Esophagus (tissue), 2 donors: Measurements from ENCODE around the gene TTC9C. TPM values are rescaled to one million over a fixed set of nuclear protein-coding genes. Genes with fewer than 3 reads are reported as not detected.
"Not testable (repeated sequence)": the region's sequence is repeated elsewhere in the genome, so short reads cannot be mapped to it uniquely, and the experiment has no call there.

Experiments
- H3K27ac ChIP-seq, 2 donors: one replicate each; pipeline ENCODE4 v1.5.1; 2013; ENCODE audit warnings: low read depth in 2 of 2, mild to moderate bottlenecking in 2 of 2, inconsistent platforms in 1 of 2, low read length in 1 of 2, moderate library complexity in 1 of 2
- H3K27me3 ChIP-seq, 2 donors: one replicate each; pipeline ENCODE4 v1.6.1; 2013; ENCODE audit warnings: low read length in 2 of 2, control low read depth in 1 of 2, mild to moderate bottlenecking in 1 of 2; ENCODE audit not compliant: insufficient read depth in 2 of 2, control insufficient read depth in 1 of 2
- H3K36me3 ChIP-seq, 2 donors: one replicate each; pipeline ENCODE4 v1.6.1; 2013; ENCODE audit warnings: low read length in 1 of 2; ENCODE audit not compliant: control insufficient read depth in 2 of 2, insufficient read depth in 2 of 2
- H3K4me1 ChIP-seq, 2 donors: one replicate each; pipeline ENCODE4 v1.6.1; 2013; ENCODE audit warnings: low read length in 1 of 2; ENCODE audit not compliant: control insufficient read depth in 2 of 2, insufficient read depth in 2 of 2
- H3K4me3 ChIP-seq, 2 donors: one replicate each; pipeline ENCODE4 v1.5.1; 2013; ENCODE audit warnings: low read length in 2 of 2, mild to moderate bottlenecking in 2 of 2, low read depth in 1 of 2, moderate library complexity in 1 of 2
- H3K9me3 ChIP-seq, 2 donors: one replicate each; pipeline ENCODE4 v1.6.1; 2013; ENCODE audit warnings: mild to moderate bottlenecking in 2 of 2, low read depth in 1 of 2, low read length in 1 of 2, moderate library complexity in 1 of 2; ENCODE audit not compliant: control insufficient read depth in 2 of 2, insufficient read depth in 1 of 2
- WGBS, 2 donors: extraction: QIAGEN DNeasy Blood & Tissue Kit; methylation state at CpG; one replicate each; pipeline ENCODE4 v1.1.7; 2013; 5-methylcytosine and 5-hydroxymethylcytosine counted together
- polyA plus RNA-seq, 2 donors: library from polyadenylated mRNA; stranded (reverse); fragments of 200-250 nt; gene quantifications; one replicate each; pipeline ENCODE4 v1.2.3, GENCODE V29; 2013
- donor health status: healthy with polysubstance abuse.
- donor health status: Bipolar disorder and iron deficiency.

Gene TTC9C
- polyA plus RNA-seq, 2 donors: 13.3 to 31.1 TPM

- Histone ChIP-seq H3K36me3 (peaks cover 20 to 35% of the 10 kb centered on the region in 2 donors), H3K27ac (no peak overlapping the region), H3K9me3 (no peaks in the 10 kb centered on the region), H3K4me3 (no peak overlapping the region), H3K4me1 (no peaks in the 10 kb centered on the region), H3K27me3 (no peaks in the 10 kb centered on the region)
- WGBS, 2 donors: 63 to 70% methylated on average over 7 of the region's 7 CpGs
These were observed 6.3 kb upstream of the TTC9C start for GRCh38 chr11:62721994-62722393.

GRCh38 chr11:62724171-62724570 lies 4.1 kb upstream of the TTC9C start:
- Histone ChIP-seq H3K4me1 (no peaks in the 10 kb centered on the region), H3K27me3 (no peaks in the 10 kb centered on the region), H3K4me3 (peak overlapping the region in 1 of 2 donors; percentile 88), H3K9me3 (no peaks in the 10 kb centered on the region), H3K27ac (no peak overlapping the region), H3K36me3 (peaks cover 17 to 28% of the 10 kb centered on the region in 2 donors)
- WGBS, 2 donors: 27 to 28% methylated on average over 8 of the region's 8 CpGs

GRCh38 chr11:62725646-62726045 lies 2.6 kb upstream of the TTC9C start:
- no peaks in the 10 kb centered on the region for H3K9me3 ChIP-seq
- H3K4me1 ChIP-seq: no peaks in the 10 kb centered on the region
- no peaks in the 10 kb centered on the region for H3K27me3 ChIP-seq
- WGBS, 2 donors: 1% methylated on average over 7 of the region's 7 CpGs
- peak overlapping the region in 1 of 2 donors; percentile 51 for H3K27ac ChIP-seq
- H3K4me3 ChIP-seq: peak overlapping the region; percentile 88 to 96
- H3K36me3 ChIP-seq: peaks cover 14 to 16% of the 10 kb centered on the region in 2 donors

- Histone ChIP-seq H3K4me1 (no peaks in the 10 kb centered on the region), H3K36me3 (peaks cover 14 to 16% of the 10 kb centered on the region in 2 donors), H3K9me3 (no peaks in the 10 kb centered on the region), H3K27ac (peak overlapping the region; percentile 97 to 99), H3K27me3 (no peaks in the 10 kb centered on the region), H3K4me3 (peak overlapping the region; percentile 88 to 96)
- WGBS, 2 donors: 0% methylated on average over 37 to 51 of the region's 51 CpGs
These were observed 2.0 kb upstream of the TTC9C start for GRCh38 chr11:62726156-62726914.

- Histone ChIP-seq H3K4me3 (peak overlapping the region; percentile 88 to 96), H3K9me3 (no peaks in the 10 kb centered on the region), H3K4me1 (no peaks in the 10 kb centered on the region), H3K36me3 (peaks cover 11 to 14% of the 10 kb centered on the region in 2 donors), H3K27me3 (no peaks in the 10 kb centered on the region), H3K27ac (peak overlapping the region; percentile 97 to 99)
- 0% methylated on average over 31 to 37 of the region's 37 CpGs for WGBS, 2 donors
These were observed 1.4 kb upstream of the TTC9C start for GRCh38 chr11:62726915-62727164.

- Histone ChIP-seq H3K4me3 (peak within 1 kb of the TSS; percentile 88 to 96), H3K27me3 (no peaks in the 10 kb centered on the region), H3K27ac (peak within 1 kb of the TSS; percentile 97 to 100), H3K4me1 (no peaks in the 10 kb centered on the region), H3K9me3 (no peaks in the 10 kb centered on the region), H3K36me3 (peaks cover 6 to 10% of the 10 kb centered on the region in 2 donors)
- WGBS, 2 donors: 0% methylated on average over 72 of the region's 72 CpGs
These were observed 968 bp upstream of the TTC9C start, which contains the start of gene HNRNPUL2 for GRCh38 chr11:62727165-62727871. Gene HNRNPUL2, minus strand, starts transcription at chr11:62727457. Its CDS starts 301 bp downstream, at chr11:62727156.

GRCh38 chr11:62727872-62728170 lies 465 bp upstream of the TTC9C start:
- no peaks in the 10 kb centered on the region for H3K9me3 ChIP-seq
- peak overlapping the region; percentile 97 to 100 for H3K27ac ChIP-seq
- 0 to 1% methylated on average over 20 of the region's 20 CpGs for WGBS, 2 donors
- no peaks in the 10 kb centered on the region for H3K4me1 ChIP-seq
- peak overlapping the region; percentile 88 to 96 for H3K4me3 ChIP-seq
- H3K27me3 ChIP-seq: no peaks in the 10 kb centered on the region
- H3K36me3 ChIP-seq: peaks cover 1 to 5% of the 10 kb centered on the region in 2 donors

GRCh38 chr11:62730076-62730475 lies 1.8 kb downstream of the TTC9C start:
- Histone ChIP-seq H3K27ac (peak overlapping the region; percentile 7 to 52), H3K4me3 (peak overlapping the region in 1 of 2 donors; percentile 88)
- H3K36me3 ChIP-seq, H3K27me3 ChIP-seq, H3K4me1 ChIP-seq, H3K9me3 ChIP-seq: not testable (repeated sequence)
- WGBS, 2 donors: 50 to 74% methylated on average over 14 of the region's 14 CpGs

DNA sequence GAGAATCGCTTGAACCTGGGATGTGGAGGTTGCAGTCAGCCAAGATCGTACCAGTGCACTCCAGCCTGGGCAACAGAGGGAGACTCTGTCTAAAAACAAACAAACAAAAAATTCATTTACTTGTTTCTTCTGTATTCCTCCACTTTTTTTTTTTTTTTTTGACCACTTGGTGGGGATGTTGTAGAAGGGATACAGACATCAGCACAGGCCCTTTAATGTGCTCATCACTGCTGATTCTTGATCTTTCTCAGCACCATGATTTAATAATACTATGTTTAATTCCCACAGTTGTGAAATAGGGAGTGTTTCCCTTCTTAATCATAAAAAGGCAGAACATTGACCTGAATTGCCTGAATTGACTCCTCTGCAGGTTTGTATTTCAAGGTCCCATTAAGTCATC lies 4.5 kb downstream of the TTC9C start:
- Histone ChIP-seq H3K9me3 (no peaks in the 10 kb centered on the region), H3K27ac (no peak overlapping the region), H3K4me1 (no peaks in the 10 kb centered on the region), H3K4me3 (no peak overlapping the region), H3K36me3 (peaks cover 3 to 5% of the 10 kb centered on the region in 2 donors), H3K27me3 (no peaks in the 10 kb centered on the region)
- 72 to 76% methylated on average over 2 of the region's 2 CpGs for WGBS, 2 donors

DNA sequence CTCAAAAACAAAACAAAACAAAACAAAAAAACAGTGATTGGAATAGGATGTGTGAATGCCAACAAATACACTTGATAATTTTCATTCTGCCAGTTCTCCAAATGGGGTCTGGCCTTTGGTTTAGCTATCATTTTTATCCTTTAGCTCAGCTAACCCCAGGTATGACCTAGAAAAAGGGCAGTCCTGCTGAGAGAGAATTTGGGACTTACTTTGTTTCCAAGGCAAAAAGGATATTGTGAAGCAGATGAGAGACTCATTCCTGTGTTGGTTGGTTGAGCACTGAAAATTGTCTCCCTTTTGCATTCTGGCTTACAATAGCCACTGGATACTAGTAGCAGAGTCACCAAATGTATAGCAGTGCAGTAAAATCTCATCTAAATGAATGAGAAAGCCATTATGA lies 8.9 kb downstream of the TTC9C start:
- Histone ChIP-seq H3K36me3 (peaks cover 3 to 8% of the 10 kb centered on the region in 2 donors), H3K4me1 (no peaks in the 10 kb centered on the region), H3K27ac (no peak overlapping the region), H3K27me3 (no peaks in the 10 kb centered on the region), H3K4me3 (no peak overlapping the region), H3K9me3 (no peaks in the 10 kb centered on the region)
